GM21381 (cell line): ENCODE measurements around the gene BSCL2.
"Not testable (repeated sequence)": the region's sequence is repeated elsewhere in the genome, so short reads cannot be mapped to it uniquely, and the experiment has no call there.

Experiments used
- ATAC-seq: cut with Tn5 transposase; IDR thresholded peaks from one replicate; pipeline ENCODE4 v1.9.1; 2021; ENCODE audit warnings: mild to moderate bottlenecking, moderate library complexity; ENCODE audit not compliant: unreplicated experiment

The BSCL2 gene

GRCh38 chr11:62664405-62665074 is 42.7 kb downstream of the BSCL2 start:
- peak; percentile 7 for ATAC-seq

GRCh38 chr11:62656796-62657429 is 50.3 kb downstream of the BSCL2 start:
- ATAC-seq = no peak

- ATAC-seq = no peak
Observed at GRCh38 chr11:62654297-62654696, 52.9 kb downstream of the BSCL2 start.

GRCh38 chr11:62652161-62653006 is 54.8 kb downstream of the BSCL2 start:
- no peak for ATAC-seq

GRCh38 chr11:62650283-62650682 is 56.9 kb downstream of the BSCL2 start:
- not testable (repeated sequence) for ATAC-seq

- ATAC-seq = no peak
Observed at GRCh38 chr11:62649486-62649885, 57.7 kb downstream of the BSCL2 start.

- ATAC-seq = no peak
Observed at GRCh38 chr11:62648967-62649364, 58.3 kb downstream of the BSCL2 start.

GRCh38 chr11:62648185-62648966 is 58.8 kb downstream of the BSCL2 start:
- no peak for ATAC-seq

GRCh38 chr11:62647609-62648005 is 59.6 kb downstream of the BSCL2 start:
- ATAC-seq = no peak

GRCh38 chr11:62646825-62647608 is 60.2 kb downstream of the BSCL2 start:
- ATAC-seq = no peak

GRCh38 chr11:62645946-62646824 is 61.0 kb downstream of the BSCL2 start, which contains the start of gene GANAB:
Gene GANAB (minus strand): TSS chr11:62646613. CDS start chr11:62646599, 14 bp downstream.
- peak; percentile 93 for ATAC-seq

GRCh38 chr11:62645671-62645945 is 61.6 kb downstream of the BSCL2 start:
- ATAC-seq = no peak

- ATAC-seq = no peak
Observed at GRCh38 chr11:62644220-62644619, 63.0 kb downstream of the BSCL2 start.
